IPS DF 4.7 (cell line): ENCODE results near the gene QTRT2.

ENCODE experiments used
- DNase-seq: peaks from one replicate; pipeline ENCODE4 v3.0.0-alpha.2; 2013; ENCODE audit warnings: low spot score; ENCODE audit errors: extremely low read depth

The QTRT2 gene

DNA sequence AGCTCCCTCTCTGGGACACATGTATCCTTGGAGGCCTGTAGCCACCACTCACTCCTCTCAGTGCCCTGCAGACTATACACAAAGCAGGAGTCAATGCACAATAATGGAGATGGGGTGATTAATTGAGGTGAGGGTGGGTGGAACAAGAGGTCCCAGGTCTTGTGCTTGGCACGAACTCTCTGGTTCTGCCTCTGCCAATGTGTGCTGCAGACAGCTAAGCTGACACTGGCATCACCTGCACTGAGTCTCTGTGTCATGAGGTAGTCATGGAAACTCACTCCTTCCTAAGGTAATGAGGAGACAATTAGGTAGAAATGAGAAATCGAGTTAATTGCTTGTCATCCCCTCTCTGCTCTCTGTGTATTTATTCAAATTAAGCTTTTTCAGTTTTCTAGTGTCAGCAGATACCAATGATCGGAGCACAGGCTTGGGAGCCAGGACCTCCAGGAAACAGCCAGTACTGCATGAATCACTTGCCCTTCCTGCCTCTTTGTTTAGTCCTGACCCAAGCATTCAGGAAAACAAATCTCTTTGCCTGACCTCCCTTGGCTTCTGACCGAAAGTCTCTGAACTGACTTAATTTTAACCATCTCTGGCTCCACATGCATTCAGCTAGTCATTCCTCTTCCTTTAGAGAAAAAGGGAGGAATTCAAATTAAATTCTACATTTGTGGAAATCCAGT, 65.6 kb downstream of the QTRT2 start:
- no peak for DNase-seq

DNA sequence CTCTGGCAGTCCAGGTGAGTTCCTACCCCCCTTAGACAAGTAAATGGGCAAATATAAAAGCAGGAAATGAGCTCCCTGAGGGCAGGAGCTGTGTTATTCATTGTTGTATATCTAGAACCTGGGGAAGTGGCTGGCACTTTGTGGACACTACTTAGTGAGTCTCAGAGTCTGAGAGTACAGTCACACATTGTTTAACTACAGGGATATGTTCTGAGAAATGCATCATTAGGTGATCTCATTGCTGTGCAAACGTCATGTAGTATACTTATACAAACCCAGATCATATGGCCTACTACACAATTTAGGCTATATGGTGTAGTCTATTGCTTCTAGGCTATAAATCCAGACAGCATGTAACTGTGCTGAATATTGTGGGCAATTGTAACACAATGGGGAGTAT, 69.9 kb downstream of the QTRT2 start:
- DNase-seq, result no peak

DNA sequence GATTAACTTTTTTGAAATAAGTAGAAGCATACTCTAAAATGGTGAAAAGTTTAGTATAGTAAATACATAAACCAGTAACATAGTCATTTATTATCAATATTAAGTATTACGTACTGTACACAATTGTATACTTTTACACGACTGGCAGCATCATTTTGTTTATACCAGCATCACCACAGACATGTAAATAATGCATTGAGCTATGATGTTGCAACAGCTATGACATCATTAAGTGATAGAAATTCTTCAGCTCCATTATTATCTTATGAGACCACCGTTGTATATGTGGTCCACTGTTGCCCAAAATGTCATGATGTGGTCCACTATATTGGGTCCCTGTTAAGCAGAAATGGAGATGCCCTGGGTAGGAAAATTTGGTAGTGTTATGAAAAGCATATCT, 71.0 kb downstream of the QTRT2 start:
- DNase-seq, result no peak

DNA sequence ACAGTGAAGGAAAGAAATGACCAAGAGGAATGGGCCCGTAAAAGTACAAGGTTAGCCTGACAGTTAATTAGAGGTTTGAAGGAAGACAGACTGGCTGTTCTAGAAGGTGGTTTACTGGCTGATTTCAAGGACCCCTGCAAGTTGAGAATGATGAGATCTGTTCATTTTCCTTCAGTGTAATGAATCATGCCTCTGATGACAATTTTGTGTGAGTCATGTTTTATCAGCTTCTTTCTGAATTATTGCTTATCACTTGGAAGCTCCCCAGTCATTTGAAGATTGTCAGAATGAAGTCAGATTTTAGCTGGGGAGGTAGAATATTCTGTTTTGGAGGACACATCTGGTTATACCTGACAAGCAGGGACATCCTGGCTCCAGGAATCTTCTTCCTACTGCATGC, 71.7 kb downstream of the QTRT2 start:
- no peak for DNase-seq

DNA sequence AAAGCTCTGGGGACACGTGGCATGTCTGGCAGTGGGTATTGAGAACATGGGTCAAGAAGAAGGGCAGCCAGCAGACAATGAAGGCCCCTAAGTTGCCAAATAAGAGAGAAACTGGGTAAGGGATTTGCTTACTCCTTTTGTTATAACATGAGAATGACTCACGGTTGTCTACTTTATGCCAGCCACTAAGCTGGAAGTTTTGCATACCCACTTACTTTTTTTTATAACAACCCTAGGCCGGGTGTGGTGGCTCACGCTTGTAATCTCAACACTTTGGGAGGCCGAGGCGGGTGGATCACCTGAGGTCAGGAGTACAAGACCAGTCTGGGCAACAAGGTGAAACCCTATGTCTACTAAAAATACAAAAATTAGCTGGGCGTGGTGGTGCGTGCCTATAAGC, 72.3 kb downstream of the QTRT2 start:
- DNase-seq, result no peak

DNA sequence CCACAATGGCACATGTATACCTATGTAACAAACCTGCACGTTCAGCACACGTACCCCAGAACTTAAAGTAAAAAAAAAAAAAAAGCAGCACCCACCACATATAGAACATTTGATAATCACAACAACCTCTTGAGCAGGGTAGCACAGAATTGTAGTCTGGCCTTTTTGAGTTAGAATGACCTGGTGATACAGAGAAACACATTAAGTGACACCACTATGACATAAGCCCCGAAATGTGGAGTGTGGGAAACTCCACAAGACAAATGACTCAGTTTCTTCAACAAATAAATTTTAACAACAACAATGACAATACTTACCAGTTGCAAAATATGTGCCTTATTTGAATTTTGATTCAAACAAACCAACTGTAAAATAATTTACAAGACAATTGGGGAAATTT, 76.0 kb downstream of the QTRT2 start:
- no peak for DNase-seq

DNA sequence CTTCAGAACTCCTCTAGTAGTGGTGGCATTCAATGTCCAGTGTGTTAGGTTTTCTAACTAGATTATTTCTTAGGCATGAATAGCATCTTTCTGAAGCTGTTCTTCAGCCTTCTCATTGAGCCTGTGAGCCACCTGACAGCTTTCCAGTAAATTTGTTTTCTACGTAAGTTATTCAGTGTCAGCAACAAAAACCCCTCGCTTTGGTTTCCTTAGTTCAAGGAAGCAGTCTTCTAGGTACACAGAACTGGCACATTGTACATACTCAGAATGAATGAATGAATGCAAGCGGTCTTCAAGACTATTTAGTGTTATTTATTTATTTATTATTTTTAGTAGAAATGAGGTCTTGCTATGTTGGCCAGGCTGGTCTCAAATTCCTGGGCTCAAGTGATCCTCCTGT, 77.4 kb downstream of the QTRT2 start:
- no peak for DNase-seq
